GM23338 (cell line): ENCODE data around the gene JAG1. TPM values are rescaled to one million over a fixed set of nuclear protein-coding genes. Genes with fewer than 3 reads are reported as not detected.

Source experiments
- ATAC-seq: fragments of 200-7000 bp; cut with Tn5 transposase; 3 replicates; pipeline ENCODE4 v1.9.1; 2020
- DNase-seq: peaks from one replicate; pipeline ENCODE4 v3.0.0-alpha.2; 2015; ENCODE audit warnings: low spot score
- H2AFZ ChIP-seq: fragments of 200-600 bp; sonication (generic); 2 replicates; pipeline ENCODE4 v1.8.0; 2016; ENCODE audit warnings: antibody characterized with exemption, mild to moderate bottlenecking, moderate library complexity
- H3F3A ChIP-seq: fragments of 200-600 bp; sonication (generic); replicated peaks from 2 replicates; pipeline ENCODE4 v1.8.0; 2017; ENCODE audit warnings: antibody characterized with exemption, mixed run types, low read depth
- H3K27ac ChIP-seq: fragments of 200-600 bp; sonication (generic); 2 replicates; pipeline ENCODE4 v1.6.1; 2016; ENCODE audit warnings: low read depth
- H3K27me3 ChIP-seq: fragments of 200-600 bp; sonication (generic); 2 replicates; pipeline ENCODE4 v1.8.0; 2016; ENCODE audit warnings: mild to moderate bottlenecking, mixed run types, moderate library complexity; ENCODE audit not compliant: insufficient read depth
- H3K36me3 ChIP-seq: fragments of 200-600 bp; sonication (generic); 2 replicates; pipeline ENCODE4 v1.8.0; 2016; ENCODE audit warnings: mild to moderate bottlenecking; ENCODE audit not compliant: insufficient read depth
- H3K4me1 ChIP-seq: fragments of 200-600 bp; sonication (generic); 2 replicates; pipeline ENCODE4 v1.8.0; 2016; ENCODE audit warnings: mild to moderate bottlenecking, moderate library complexity; ENCODE audit not compliant: insufficient read depth
- H3K4me2 ChIP-seq: fragments of 200-600 bp; sonication (generic); 2 replicates; pipeline ENCODE4 v1.7.1; 2017; ENCODE audit warnings: mixed run types
- H3K4me3 ChIP-seq: fragments of 200-600 bp; sonication (generic); 2 replicates; pipeline ENCODE4 v1.6.1; 2016; ENCODE audit warnings: mixed run types
- H3K79me2 ChIP-seq: fragments of 200-600 bp; sonication (generic); replicated peaks from 2 replicates; pipeline ENCODE4 v1.8.0; 2017; ENCODE audit warnings: mild to moderate bottlenecking; ENCODE audit not compliant: insufficient read depth
- H3K9me2 ChIP-seq: fragments of 200-600 bp; sonication (generic); 2 replicates; pipeline ENCODE4 v1.8.0; 2017; ENCODE audit not compliant: insufficient read depth
- H4K20me1 ChIP-seq: fragments of 200-600 bp; sonication (generic); replicated peaks from 2 replicates; pipeline ENCODE4 v1.8.0; 2017; ENCODE audit warnings: mild to moderate bottlenecking; ENCODE audit not compliant: insufficient read depth
- H3K27ac Mint-ChIP-seq: 2 replicates; pipeline ENCODE4 v1.8.0; 2020; ENCODE audit warnings: inconsistent platforms, mild to moderate bottlenecking, moderate library complexity, mixed read lengths
- H3K27me3 Mint-ChIP-seq: 3 replicates; pipeline ENCODE4 v1.8.0; 2022; ENCODE audit warnings: low read depth, mild to moderate bottlenecking, moderate library complexity, mixed read lengths, inconsistent platforms; ENCODE audit not compliant: insufficient read depth, poor library complexity
- H3K36me3 Mint-ChIP-seq: 3 replicates; pipeline ENCODE4 v1.8.0; 2021; ENCODE audit warnings: low read depth, mild to moderate bottlenecking, inconsistent platforms, moderate library complexity, mixed read lengths
- H3K4me1 Mint-ChIP-seq: 3 replicates; pipeline ENCODE4 v1.8.0; 2020; ENCODE audit warnings: mild to moderate bottlenecking, inconsistent platforms, mixed read lengths
- H3K4me3 Mint-ChIP-seq: 3 replicates; pipeline ENCODE4 v1.8.0; 2021; ENCODE audit warnings: moderate library complexity, mild to moderate bottlenecking, inconsistent platforms, mixed read lengths
- H3K9me3 Mint-ChIP-seq: 3 replicates; pipeline ENCODE4 v1.8.0; 2020; ENCODE audit warnings: moderate library complexity, mild to moderate bottlenecking, inconsistent platforms, mixed read lengths
- CREB1 ChIP-seq: fragments of 250-450 bp; sonication (Bioruptor Pico); IDR thresholded peaks from 2 replicates; pipeline ENCODE4 v1.5.0; 2020; ENCODE audit warnings: low read depth, mild to moderate bottlenecking, moderate library complexity
- ETS1 ChIP-seq: IDR thresholded peaks from 2 replicates; pipeline ENCODE4 v1.6.1; 2016; ENCODE audit warnings: antibody characterized with exemption
- EZH2 ChIP-seq: fragments of 200-600 bp; sonication (generic); IDR thresholded peaks from one replicate; pipeline ENCODE4 v1.8.0; 2017; ENCODE audit warnings: antibody characterized with exemption, mild to moderate bottlenecking, low read depth; ENCODE audit not compliant: unreplicated experiment
- EZH2phosphoT487 ChIP-seq: fragments of 200-600 bp; sonication (generic); IDR thresholded peaks from one replicate; pipeline ENCODE4 v1.8.1; 2018; ENCODE audit warnings: antibody characterized with exemption; ENCODE audit not compliant: unreplicated experiment
- JUNB ChIP-seq: IDR thresholded peaks from one replicate; pipeline ENCODE4 v1.6.1; 2016; ENCODE audit warnings: antibody characterized with exemption; ENCODE audit not compliant: unreplicated experiment
- NANOG ChIP-seq: IDR thresholded peaks from 2 replicates; pipeline ENCODE4 v1.6.1; 2016; ENCODE audit warnings: antibody characterized with exemption, borderline replicate concordance
- POLR2AphosphoS5 ChIP-seq: IDR thresholded peaks from 2 replicates; pipeline ENCODE4 v1.6.1; 2016; ENCODE audit warnings: antibody characterized with exemption, low read depth
- ZNF114 ChIP-seq: fragments of 250-450 bp; sonication (Bioruptor Pico); IDR thresholded peaks from 2 replicates; pipeline ENCODE4 v1.5.0; 2020; ENCODE audit warnings: mild to moderate bottlenecking, moderate library complexity
- ZNF331 ChIP-seq: fragments of 250-450 bp; sonication (Bioruptor Pico); IDR thresholded peaks from 2 replicates; pipeline ENCODE4 v1.5.0; 2020; ENCODE audit warnings: low read depth, mild to moderate bottlenecking, moderate library complexity
- ZNF462 ChIP-seq: fragments of 250-450 bp; sonication (Bioruptor Pico); IDR thresholded peaks from 2 replicates; pipeline ENCODE4 v1.5.0; 2020; ENCODE audit warnings: mild to moderate bottlenecking, moderate library complexity
- polyA plus RNA-seq: library from polyadenylated mRNA; unstranded; fragments of >200 nt; fragmentation: Nextera tagmentation; extraction: Ambion mirVana; gene quantifications from 2 replicates; pipeline ENCODE4 v1.2.1, GENCODE V29; 2016
- total RNA-seq: library from RNA; depleted of rRNA; stranded (reverse); fragments of >200 nt; shearing (Covaris generic); gene quantifications from 2 replicates; pipeline ENCODE4 v1.2.3, GENCODE V29; 2014
- TF ChIP-seq, protein P1 (sequence below), 2 experiments: fragments of 200-600 bp in 1 of 2; sonication (generic) in 1 of 2; conservative IDR thresholded peaks; 2 replicates each; pipeline versions ENCODE4 v1.5.1 to v1.6.1; 2016 to 2017; ENCODE audit warnings: antibody characterized with exemption in 2 of 2, low read depth in 2 of 2, mild to moderate bottlenecking in 2 of 2, moderate library complexity in 1 of 2

Gene JAG1
- total and polyA plus RNA-seq, 2 experiments from 2014 or later = 9.7 to 46.5 TPM

DNA sequence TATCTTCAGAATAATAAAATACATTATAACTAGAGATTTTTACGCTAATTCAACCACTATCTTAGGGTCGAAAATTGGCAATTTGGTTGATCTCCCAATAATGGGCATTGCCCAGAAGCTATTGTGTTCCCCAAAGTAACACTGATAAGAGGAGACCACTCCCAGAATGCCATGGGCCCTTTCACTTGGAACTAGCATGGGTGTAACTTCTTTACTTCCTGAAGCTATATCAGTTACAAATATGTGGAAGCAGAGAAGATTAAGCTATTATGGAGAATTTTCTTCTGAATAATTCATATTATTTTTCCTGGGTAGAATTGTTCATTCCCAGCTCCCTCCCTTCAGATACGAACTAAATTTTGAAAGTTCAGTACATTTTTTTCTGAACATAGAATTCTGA, 48.2 kb upstream of the JAG1 start (continued):
- TF ChIP-seq ETS1 (no peak), EZH2 (no peak), ZNF331 (CRISPR knock-in tag) (no peak), JUNB (no peak), ZNF114 (CRISPR knock-in tag) (no peak), POLR2AphosphoS5 (no peak), CREB1 (no peak), NANOG (no peak)

GRCh38 chr20:10721137-10721896, 47.5 kb upstream of the JAG1 start:
- H3K27me3 ChIP-seq = no peaks in the 10 kb centered on the region
- H3K36me3 ChIP-seq = no peaks in the 10 kb centered on the region
- no peak overlapping the region for H3K4me3 Mint-ChIP-seq
- peaks cover 5% of the 10 kb centered on the region; the same call in 1 of the 2 replicates for H3K9me2 ChIP-seq
- peaks cover 27% of the 10 kb centered on the region for H3K4me1 ChIP-seq
- DNase-seq = no peak
- H3F3A ChIP-seq = no peaks in the 10 kb centered on the region
- no peaks in the 10 kb centered on the region for H4K20me1 ChIP-seq
- no peaks in the 10 kb centered on the region for H3K79me2 ChIP-seq
- H2AFZ ChIP-seq = no peak overlapping the region
- H3K4me2 ChIP-seq = no peak overlapping the region
- no peaks in the 10 kb centered on the region; the same call in 2 of the 3 replicates for H3K9me3 Mint-ChIP-seq
- H3K27ac Mint-ChIP-seq = no peak overlapping the region
- peaks cover 30% of the 10 kb centered on the region for H3K4me1 Mint-ChIP-seq
- no peak overlapping the region for H3K27ac ChIP-seq
- H3K27me3 Mint-ChIP-seq = peaks cover 4% of the 10 kb centered on the region
- H3K36me3 Mint-ChIP-seq = no peaks in the 10 kb centered on the region
- ATAC-seq = no peak
- H3K4me3 ChIP-seq = no peak overlapping the region
- TF ChIP-seq POLR2AphosphoS5 = no peak
- TF ChIP-seq ETS1 = no peak
- no peak for TF ChIP-seq ZNF331 (CRISPR knock-in tag)
- no peak for TF ChIP-seq NANOG
- TF ChIP-seq EZH2phosphoT487 = no peak
- TF ChIP-seq CREB1 = no peak
- TF ChIP-seq, protein P1, sequence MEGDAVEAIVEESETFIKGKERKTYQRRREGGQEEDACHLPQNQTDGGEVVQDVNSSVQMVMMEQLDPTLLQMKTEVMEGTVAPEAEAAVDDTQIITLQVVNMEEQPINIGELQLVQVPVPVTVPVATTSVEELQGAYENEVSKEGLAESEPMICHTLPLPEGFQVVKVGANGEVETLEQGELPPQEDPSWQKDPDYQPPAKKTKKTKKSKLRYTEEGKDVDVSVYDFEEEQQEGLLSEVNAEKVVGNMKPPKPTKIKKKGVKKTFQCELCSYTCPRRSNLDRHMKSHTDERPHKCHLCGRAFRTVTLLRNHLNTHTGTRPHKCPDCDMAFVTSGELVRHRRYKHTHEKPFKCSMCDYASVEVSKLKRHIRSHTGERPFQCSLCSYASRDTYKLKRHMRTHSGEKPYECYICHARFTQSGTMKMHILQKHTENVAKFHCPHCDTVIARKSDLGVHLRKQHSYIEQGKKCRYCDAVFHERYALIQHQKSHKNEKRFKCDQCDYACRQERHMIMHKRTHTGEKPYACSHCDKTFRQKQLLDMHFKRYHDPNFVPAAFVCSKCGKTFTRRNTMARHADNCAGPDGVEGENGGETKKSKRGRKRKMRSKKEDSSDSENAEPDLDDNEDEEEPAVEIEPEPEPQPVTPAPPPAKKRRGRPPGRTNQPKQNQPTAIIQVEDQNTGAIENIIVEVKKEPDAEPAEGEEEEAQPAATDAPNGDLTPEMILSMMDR (conservative IDR thresholded peaks at IDR 0.05; ENCODE audit: low read depth in 2 of 2) = no peak
- no peak for TF ChIP-seq ZNF462 (CRISPR knock-in tag)
